Dendritic cell treated with granulocyte-macrophage colony-stimulating factor and Interleukin-4, amounts not matched to agents 40 ng/mL and 50 ng/mL, for 4 days (primary cell): Measurements from ENCODE around the gene ATP8A2.
"Not testable (repeated sequence)": the region's sequence is repeated elsewhere in the genome, so short reads cannot be mapped to it uniquely, and the experiment has no call there.

Experiments
- H3K27ac Mint-ChIP-seq: one replicate; pipeline ENCODE4 v1.8.0; 2022; ENCODE audit warnings: mild to moderate bottlenecking, mixed read lengths
- H3K27me3 Mint-ChIP-seq: one replicate; pipeline ENCODE4 v1.8.0; 2022; ENCODE audit warnings: mild to moderate bottlenecking, mixed read lengths
- H3K36me3 Mint-ChIP-seq: one replicate; pipeline ENCODE4 v1.8.0; 2022; ENCODE audit warnings: low read depth, mixed read lengths
- H3K4me1 Mint-ChIP-seq: one replicate; pipeline ENCODE4 v1.8.0; 2022; ENCODE audit warnings: low read depth, mixed read lengths
- H3K4me3 Mint-ChIP-seq: one replicate; pipeline ENCODE4 v1.8.0; 2022; ENCODE audit warnings: mild to moderate bottlenecking, moderate library complexity, mixed read lengths
- H3K9me3 Mint-ChIP-seq: one replicate; pipeline ENCODE4 v1.8.0; 2022; ENCODE audit warnings: mixed read lengths
- intact Hi-C: fragments of 100-400 bp; cut with micrococcal nuclease; formaldehyde crosslinking; loops from one replicate; pipeline ENCODE4 v1.15.0; 2022

ATP8A2 gene

DNA sequence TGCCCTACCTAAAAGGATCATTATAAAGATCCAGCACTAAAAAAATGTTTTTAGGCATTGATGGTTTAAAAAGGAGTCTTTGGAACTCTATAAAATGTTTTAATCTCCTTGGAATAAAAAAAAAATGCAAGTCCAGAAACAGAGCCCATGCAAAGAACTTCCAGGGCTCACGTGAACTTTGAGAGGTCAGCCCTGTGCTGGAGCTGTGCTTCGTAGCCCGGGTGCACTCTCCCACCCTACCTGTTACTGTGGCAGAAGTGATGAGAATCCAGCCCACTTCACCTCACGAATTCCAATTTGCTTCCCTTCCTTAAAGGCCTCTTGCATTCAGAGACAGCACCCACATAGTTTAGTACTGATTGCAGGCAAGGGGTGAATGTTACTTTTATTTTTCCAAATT, 412.3 kb downstream of the ATP8A2 start:
- no peak overlapping the region for H3K4me3 Mint-ChIP-seq
- H3K36me3 Mint-ChIP-seq = no peaks in the 10 kb centered on the region
- no peaks in the 10 kb centered on the region for H3K27me3 Mint-ChIP-seq
- H3K27ac Mint-ChIP-seq = no peak overlapping the region
- intact Hi-C loops = no loop called here
- no peaks in the 10 kb centered on the region for H3K9me3 Mint-ChIP-seq
- no peaks in the 10 kb centered on the region for H3K4me1 Mint-ChIP-seq

DNA sequence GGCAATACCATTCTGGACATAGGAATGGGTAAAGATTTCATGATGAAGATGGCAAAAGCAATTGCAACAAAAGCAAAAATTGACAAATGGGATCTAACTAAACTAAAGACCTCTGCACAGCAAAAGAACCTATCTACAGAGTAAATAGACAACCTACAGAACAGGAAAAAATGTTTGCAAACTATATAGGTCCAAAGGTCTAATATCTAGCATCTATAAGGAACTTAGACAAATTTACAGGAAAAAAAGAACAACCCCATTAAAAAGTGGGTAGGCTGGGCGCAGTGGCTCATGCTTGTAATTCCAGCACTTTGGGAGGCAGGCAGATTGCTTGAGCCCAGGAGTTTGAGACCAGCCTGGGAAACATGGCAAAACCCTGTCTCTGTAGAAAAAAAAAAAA, 418.4 kb downstream of the ATP8A2 start:
- H3K27ac Mint-ChIP-seq, H3K4me1 Mint-ChIP-seq, H3K4me3 Mint-ChIP-seq, H3K36me3 Mint-ChIP-seq, intact Hi-C loops, H3K27me3 Mint-ChIP-seq, H3K9me3 Mint-ChIP-seq: not testable (repeated sequence)

DNA sequence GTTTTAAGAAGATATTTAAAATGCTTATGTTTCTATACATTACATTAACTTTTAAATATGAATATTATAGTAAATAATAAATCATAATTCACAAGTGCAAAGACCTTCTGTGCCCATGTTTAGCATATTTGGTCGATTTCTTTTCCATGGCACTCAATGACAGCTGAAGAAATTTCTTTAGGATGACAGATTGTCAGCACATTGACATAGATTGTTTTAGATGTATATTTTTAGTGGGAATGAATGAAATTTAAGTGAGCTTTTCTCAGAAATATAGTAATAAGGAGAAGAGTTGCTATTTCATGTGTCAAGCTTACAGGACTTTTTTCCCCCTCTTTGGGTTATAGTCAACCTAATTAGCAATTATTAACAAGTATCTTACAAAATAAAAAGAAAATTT, 423.5 kb downstream of the ATP8A2 start:
- intact Hi-C loops = no loop called here
- H3K36me3 Mint-ChIP-seq = no peaks in the 10 kb centered on the region
- no peaks in the 10 kb centered on the region for H3K9me3 Mint-ChIP-seq
- H3K27ac Mint-ChIP-seq = no peak overlapping the region
- H3K4me3 Mint-ChIP-seq = no peak overlapping the region
- H3K4me1 Mint-ChIP-seq = no peaks in the 10 kb centered on the region
- no peaks in the 10 kb centered on the region for H3K27me3 Mint-ChIP-seq

DNA sequence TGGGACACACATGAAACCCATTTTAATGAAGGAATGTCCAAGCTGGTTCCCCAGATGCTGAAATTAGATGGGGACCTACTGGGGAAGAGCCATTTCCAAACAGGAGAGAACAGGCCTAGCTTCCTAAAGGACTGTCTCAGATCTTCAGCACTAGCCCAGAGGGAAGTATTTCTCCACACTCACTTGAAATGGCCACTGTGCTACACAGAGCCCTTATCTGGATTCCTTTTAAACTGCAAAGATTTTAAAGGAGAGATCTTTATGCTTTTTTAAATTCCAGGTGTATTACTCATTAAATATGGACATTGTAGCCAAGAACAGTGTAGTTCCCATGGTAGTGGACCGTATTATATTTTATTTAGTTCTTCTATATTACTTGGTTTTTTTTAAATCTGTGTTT, 424.7 kb downstream of the ATP8A2 start:
- intact Hi-C loops = no loop called here
- Mint-ChIP-seq H3K4me3 (no peak overlapping the region), H3K9me3 (no peaks in the 10 kb centered on the region), H3K27me3 (no peaks in the 10 kb centered on the region), H3K4me1 (no peaks in the 10 kb centered on the region), H3K36me3 (no peaks in the 10 kb centered on the region), H3K27ac (no peak overlapping the region)

DNA sequence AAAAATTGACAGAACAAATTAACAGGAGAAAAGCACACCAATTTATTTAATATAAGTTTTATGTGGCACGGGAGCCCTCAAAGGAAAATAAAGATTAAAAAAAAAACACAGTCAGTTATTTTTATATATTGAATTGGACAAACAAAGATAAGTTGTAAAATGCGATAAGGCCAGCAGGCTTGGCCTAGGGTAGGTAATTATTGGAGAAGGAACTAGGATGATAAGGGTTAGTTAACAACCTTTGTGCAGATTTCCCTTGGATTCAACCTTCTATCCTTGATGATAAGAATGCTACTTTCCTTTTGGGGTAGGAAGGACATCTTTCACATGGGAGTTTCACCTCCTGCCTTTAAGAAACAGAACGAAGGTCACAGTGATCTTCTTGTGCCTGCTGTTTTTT, 427.2 kb downstream of the ATP8A2 start:
- no peaks in the 10 kb centered on the region for H3K36me3 Mint-ChIP-seq
- no peaks in the 10 kb centered on the region for H3K9me3 Mint-ChIP-seq
- H3K27ac Mint-ChIP-seq = no peak overlapping the region
- no peaks in the 10 kb centered on the region for H3K4me1 Mint-ChIP-seq
- H3K27me3 Mint-ChIP-seq = no peaks in the 10 kb centered on the region
- intact Hi-C loops = no loop called here
- H3K4me3 Mint-ChIP-seq = no peak overlapping the region

DNA sequence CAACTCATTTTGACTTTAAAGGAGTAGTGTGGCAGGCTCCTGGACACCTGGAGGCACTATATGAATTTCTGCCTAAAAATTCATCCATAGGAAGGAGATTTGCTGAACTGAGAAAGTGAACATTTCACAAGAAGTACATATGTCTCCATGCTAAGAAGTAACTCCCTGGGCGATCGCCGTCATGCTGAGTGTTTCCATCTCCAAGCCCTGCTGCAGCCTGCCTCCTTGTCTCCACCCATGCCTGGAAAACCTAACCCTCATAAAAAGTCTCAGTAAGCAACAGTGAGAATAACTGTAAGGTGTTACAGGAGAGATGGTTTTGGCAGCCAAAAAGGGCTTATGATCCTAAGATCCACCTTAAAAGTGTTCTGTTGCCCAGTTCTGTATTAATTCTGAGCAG, 428.7 kb downstream of the ATP8A2 start:
- H3K4me1 Mint-ChIP-seq = no peaks in the 10 kb centered on the region
- no peaks in the 10 kb centered on the region for H3K9me3 Mint-ChIP-seq
- H3K27me3 Mint-ChIP-seq = no peaks in the 10 kb centered on the region
- no peaks in the 10 kb centered on the region for H3K36me3 Mint-ChIP-seq
- no peak overlapping the region for H3K4me3 Mint-ChIP-seq
- intact Hi-C loops = no loop called here
- H3K27ac Mint-ChIP-seq = no peak overlapping the region

DNA sequence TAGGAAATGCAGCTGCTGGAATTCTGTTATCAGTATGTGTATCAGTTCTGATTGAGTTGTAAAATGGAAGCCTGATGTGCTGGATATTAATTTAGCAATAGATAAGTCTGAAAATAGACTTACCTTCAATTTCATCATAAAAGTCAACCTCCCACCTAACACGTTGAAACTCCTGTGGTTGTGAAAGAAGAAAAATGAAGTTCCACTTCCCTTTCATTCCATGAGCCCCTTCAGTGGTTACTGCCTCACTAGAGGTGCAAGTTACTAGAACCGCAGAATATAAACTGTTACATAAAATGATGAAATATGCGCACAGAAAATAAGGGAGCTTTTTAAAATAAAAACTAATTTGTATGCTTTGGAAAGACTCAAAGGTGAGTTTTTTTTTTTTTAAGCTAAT, 430.8 kb downstream of the ATP8A2 start:
- no peaks in the 10 kb centered on the region for H3K4me1 Mint-ChIP-seq
- H3K4me3 Mint-ChIP-seq = no peak overlapping the region
- H3K36me3 Mint-ChIP-seq = no peaks in the 10 kb centered on the region
- H3K9me3 Mint-ChIP-seq = no peaks in the 10 kb centered on the region
- no peak overlapping the region for H3K27ac Mint-ChIP-seq
- intact Hi-C loops = no loop called here
- no peaks in the 10 kb centered on the region for H3K27me3 Mint-ChIP-seq

DNA sequence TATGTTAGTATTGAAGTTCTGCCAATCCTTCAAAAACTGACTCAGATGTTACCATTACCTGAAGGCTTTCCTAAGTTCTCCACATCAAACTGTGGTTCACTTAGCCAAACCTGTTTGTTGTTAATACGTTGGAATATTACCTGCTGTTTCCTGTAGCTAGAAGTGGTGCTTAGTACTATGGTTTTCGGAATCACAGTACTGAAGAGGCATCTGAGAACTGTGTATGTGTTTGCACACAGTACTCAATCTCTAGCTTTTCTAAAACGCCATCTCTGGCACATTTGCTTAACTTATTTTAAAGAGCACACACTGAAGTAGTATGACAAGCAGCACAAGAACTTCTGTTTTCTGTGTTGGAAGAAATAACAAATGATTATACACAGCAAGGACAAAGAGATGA, 431.9 kb downstream of the ATP8A2 start:
- H3K27ac Mint-ChIP-seq = no peak overlapping the region

DNA sequence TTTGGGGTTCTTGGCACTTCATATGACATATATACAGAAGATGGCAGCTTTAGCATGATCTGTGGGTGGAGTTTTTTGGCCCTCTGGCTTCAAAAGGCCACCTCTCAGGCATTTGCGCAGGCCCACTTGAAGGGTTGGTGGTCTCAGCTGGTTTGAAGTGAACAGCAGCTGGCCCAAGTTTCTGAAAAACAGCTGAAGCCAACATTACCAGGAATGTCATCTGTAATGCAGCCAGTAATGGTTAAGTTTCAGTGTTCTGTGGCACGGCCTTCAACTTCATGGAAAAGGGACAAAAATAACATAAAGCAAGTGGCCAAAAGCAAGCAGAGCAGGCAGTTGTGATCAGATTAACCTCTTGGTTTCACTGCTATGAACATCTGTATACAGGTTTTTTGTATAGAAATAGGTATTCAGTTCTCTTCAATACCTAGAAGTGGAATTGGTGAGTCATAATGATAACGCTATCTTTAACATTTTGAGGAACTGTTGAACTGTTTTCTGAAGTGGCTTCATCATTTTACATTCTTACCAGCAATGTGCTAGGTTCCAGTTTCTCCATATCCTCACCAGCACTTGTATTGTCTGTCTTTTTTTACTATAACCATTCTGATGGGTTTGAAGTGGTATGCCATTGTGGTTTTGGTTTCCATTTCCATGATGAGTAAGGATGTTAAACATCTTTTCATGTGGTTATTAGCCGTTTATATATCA, 434.6 kb downstream of the ATP8A2 start:
- no peaks in the 10 kb centered on the region for H3K36me3 Mint-ChIP-seq
- H3K4me3 Mint-ChIP-seq = no peak overlapping the region
- H3K9me3 Mint-ChIP-seq = no peaks in the 10 kb centered on the region
- intact Hi-C loops = no loop called here
- H3K4me1 Mint-ChIP-seq = no peaks in the 10 kb centered on the region
- H3K27ac Mint-ChIP-seq = no peak overlapping the region
- no peaks in the 10 kb centered on the region for H3K27me3 Mint-ChIP-seq

More for the DNA sequence above, 431.9 kb downstream of the ATP8A2 start:
- no peaks in the 10 kb centered on the region for H3K36me3 Mint-ChIP-seq
- no peaks in the 10 kb centered on the region for H3K27me3 Mint-ChIP-seq
- intact Hi-C loops = no loop called here
- no peaks in the 10 kb centered on the region for H3K9me3 Mint-ChIP-seq
- no peaks in the 10 kb centered on the region for H3K4me1 Mint-ChIP-seq
- H3K4me3 Mint-ChIP-seq = no peak overlapping the region

DNA sequence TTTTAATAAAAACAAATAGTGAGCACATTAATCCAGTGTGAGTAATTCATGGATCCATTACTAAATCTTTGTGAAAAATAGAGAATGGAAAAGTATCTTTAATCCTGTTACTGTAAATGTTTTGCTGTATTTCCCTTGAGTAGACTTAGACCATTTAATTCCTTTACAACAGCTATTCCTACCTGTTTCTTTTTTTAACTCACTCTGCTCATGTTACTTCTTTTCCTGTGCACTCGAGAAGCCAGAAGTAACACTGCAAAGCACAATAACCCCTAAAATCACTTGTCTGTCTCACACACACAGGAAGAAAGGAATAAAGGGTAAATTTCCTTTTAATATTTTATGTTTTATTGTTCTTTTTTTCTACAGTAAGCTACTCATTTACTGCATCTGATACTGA, 435.8 kb downstream of the ATP8A2 start:
- intact Hi-C loops = no loop called here
- Mint-ChIP-seq H3K27me3 (no peaks in the 10 kb centered on the region), H3K4me3 (no peak overlapping the region), H3K9me3 (peaks cover 8% of the 10 kb centered on the region), H3K27ac (no peak overlapping the region), H3K4me1 (no peaks in the 10 kb centered on the region), H3K36me3 (no peaks in the 10 kb centered on the region)

DNA sequence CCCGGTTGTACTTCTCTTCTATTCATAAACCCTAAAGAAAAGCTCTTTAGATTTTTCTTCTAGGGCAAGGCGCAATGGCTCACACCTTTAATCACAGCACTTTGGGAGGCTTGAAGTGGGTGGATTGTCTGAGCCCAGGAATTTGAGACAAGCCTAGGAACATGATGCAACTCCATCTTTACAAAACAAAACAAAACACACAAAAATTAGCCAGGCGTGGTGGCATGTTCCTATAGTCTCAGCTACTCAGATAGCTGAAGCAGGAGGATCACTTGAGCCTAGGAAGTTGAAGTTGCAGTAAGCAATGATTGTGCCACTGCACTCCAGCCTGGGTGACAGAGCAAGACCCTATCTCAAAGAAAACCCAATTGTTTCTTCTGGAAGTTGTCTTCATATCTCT, 439.7 kb downstream of the ATP8A2 start:
- Mint-ChIP-seq H3K36me3 (no peaks in the 10 kb centered on the region), H3K4me3 (no peak overlapping the region), H3K27me3 (no peaks in the 10 kb centered on the region), H3K9me3 (peaks cover 9% of the 10 kb centered on the region), H3K27ac (no peak overlapping the region), H3K4me1 (no peaks in the 10 kb centered on the region)
- intact Hi-C loops = no loop called here

DNA sequence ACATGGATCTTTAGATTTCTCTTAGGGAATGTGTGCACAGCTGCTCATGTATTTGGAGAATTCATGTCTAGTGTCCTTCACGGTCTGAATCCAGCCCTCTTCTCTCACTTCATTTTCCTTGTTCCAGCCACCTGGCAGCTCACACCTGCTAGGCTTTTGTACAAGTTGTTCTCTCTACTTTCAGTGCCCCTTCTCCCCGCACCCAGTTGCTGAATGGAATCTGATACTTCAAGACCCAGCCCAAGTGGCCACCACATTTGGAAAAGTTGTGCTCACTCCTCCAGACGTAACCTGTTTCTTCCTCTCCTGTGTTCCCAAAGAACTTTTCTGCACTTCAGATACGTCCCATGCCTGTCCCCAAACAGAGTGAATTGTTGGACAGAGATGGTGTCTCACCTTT, 444.5 kb downstream of the ATP8A2 start:
- H3K4me1 Mint-ChIP-seq = no peaks in the 10 kb centered on the region
- H3K36me3 Mint-ChIP-seq = no peaks in the 10 kb centered on the region
- H3K27ac Mint-ChIP-seq = no peak overlapping the region
- intact Hi-C loops = no loop called here
- H3K9me3 Mint-ChIP-seq = peaks cover 9% of the 10 kb centered on the region
- H3K4me3 Mint-ChIP-seq = no peak overlapping the region
- H3K27me3 Mint-ChIP-seq = no peaks in the 10 kb centered on the region

DNA sequence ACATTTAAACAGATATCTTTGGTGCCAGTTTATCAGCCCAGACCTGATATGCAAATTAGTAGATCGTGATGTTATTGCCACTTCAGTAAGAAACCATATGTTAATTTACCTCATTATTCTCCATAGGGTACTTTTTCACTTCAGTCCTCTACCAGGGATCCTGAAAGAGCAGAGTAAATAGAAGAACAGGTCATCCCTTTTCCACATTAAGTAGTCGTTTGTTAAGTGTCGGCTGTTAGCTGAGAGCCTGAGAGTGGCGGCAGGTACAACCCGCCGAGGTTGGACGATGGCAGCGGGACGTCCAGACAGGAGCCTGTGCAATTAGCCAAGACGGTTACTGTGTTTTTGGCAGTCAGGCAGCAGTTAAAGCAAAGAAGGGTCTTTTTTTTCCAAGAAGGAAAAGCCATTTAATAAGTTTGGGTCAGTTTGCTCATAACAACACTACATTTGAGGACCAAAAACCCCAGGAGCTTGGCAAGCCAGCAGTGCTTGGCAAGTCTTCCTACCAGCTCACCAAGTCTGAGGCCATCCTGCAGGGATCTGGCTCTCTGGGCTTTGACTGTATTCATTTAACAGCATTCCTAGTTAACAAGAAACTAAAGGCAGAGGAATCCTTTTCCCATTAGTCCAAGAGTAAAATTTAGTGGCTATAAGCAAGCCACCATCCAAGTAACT, 448.2 kb downstream of the ATP8A2 start:
- Mint-ChIP-seq H3K27me3 (peaks cover 2% of the 10 kb centered on the region), H3K4me3 (no peak overlapping the region), H3K27ac (no peak overlapping the region), H3K36me3 (no peaks in the 10 kb centered on the region), H3K4me1 (no peaks in the 10 kb centered on the region), H3K9me3 (peaks cover 9% of the 10 kb centered on the region)
- intact Hi-C loops = no loop called here

DNA sequence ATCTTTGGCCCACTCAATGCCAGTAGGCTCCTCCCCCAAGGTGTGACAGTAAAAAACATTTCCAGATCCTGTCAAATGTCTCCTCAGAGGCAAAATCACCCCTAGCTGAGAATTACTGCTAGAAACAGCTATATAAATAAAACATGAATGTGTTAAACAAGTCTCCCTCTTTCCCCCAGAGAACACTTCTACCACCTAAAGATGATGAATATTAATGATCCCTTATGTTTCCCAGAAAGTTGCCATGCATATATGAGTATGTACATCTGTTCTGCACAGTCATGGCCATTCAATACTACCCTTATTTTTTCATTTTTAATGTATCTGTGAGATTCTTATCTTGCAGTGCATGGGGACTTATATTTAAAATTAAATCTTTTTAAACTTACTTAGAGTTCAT, 450.0 kb downstream of the ATP8A2 start:
- no peaks in the 10 kb centered on the region for H3K4me1 Mint-ChIP-seq
- no peaks in the 10 kb centered on the region for H3K36me3 Mint-ChIP-seq
- H3K27me3 Mint-ChIP-seq = peaks cover 2% of the 10 kb centered on the region
- intact Hi-C loops = no loop called here
- H3K27ac Mint-ChIP-seq = no peak overlapping the region
- H3K9me3 Mint-ChIP-seq = peaks cover 9% of the 10 kb centered on the region
- H3K4me3 Mint-ChIP-seq = no peak overlapping the region

DNA sequence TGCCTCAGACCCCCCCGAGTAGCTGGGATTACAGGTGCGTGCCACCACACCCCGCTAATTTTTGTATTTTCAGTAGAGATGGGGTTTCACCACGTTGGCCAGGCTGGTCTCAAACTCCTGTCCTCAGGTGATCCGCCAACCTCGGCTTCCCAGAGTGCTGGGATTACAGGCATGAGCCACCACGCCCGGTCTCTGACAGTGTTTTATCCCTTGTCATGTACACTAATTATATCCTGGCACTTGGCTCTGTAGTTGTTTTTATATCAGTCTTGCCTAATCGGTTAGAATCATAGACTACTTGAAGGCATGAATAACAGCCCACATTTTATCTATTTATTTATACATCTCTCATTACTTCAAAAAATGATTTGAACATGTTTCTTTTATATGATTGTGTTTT, 455.4 kb downstream of the ATP8A2 start:
- not testable (repeated sequence) for H3K27ac Mint-ChIP-seq, H3K4me3 Mint-ChIP-seq, H3K9me3 Mint-ChIP-seq, H3K36me3 Mint-ChIP-seq, H3K4me1 Mint-ChIP-seq, H3K27me3 Mint-ChIP-seq
- intact Hi-C loops = loop anchor here (5.0 kb wide), 1 partner anchor 235 kb away; no protein-coding TSS in a partner anchor
